Esophagus squamous epithelium (tissue), 5 donors: ENCODE measurements around the gene JPH2. TPM values are rescaled to one million over a fixed set of nuclear protein-coding genes. Genes with fewer than 3 reads are reported as not detected.

Experiments used
- DNase-seq: peaks from one replicate; lab custom pipeline; 2025; lab: John Stamatoyannopoulos, UW
- H3K27ac ChIP-seq, 4 donors: fragments of 200-600 bp; sonication (generic); one replicate each; pipeline ENCODE4 v1.5.1; 2016 to 2019; ENCODE audit warnings: mild to moderate bottlenecking in 1 of 4
- H3K27me3 ChIP-seq, 4 donors: fragments of 200-600 bp; sonication (generic); 1 replicate in 3 of 4; 2 replicates in 1 of 4; pipeline versions ENCODE4 v1.5.1 to v1.6.0; 2017 to 2021; ENCODE audit warnings: antibody characterized with exemption in 1 of 4
- H3K36me3 ChIP-seq, 3 donors: fragments of 200-600 bp; sonication (generic); one replicate each; pipeline ENCODE4 v1.5.1; 2016 to 2019
- H3K4me1 ChIP-seq, 3 donors: fragments of 200-600 bp; sonication (generic); one replicate each; pipeline ENCODE4 v1.5.1; 2017 to 2019
- H3K4me3 ChIP-seq, 4 donors: fragments of 200-600 bp; sonication (generic); 1 replicate in 3 of 4; 2 replicates in 1 of 4; pipeline ENCODE4 v1.5.1; 2016 to 2019; ENCODE audit warnings: mild to moderate bottlenecking in 2 of 4, moderate library complexity in 1 of 4
- H3K9me3 ChIP-seq, 3 donors: fragments of 200-600 bp; sonication (generic); one replicate each; pipeline ENCODE4 v1.5.1; 2016 to 2019
- POLR2A ChIP-seq, 4 donors: fragments of 450-650 bp; IDR thresholded peaks; one replicate each; pipeline ENCODE4 v1.6.1; 2017; ENCODE audit warnings: antibody characterized with exemption in 4 of 4, mild to moderate bottlenecking in 4 of 4, moderate library complexity in 3 of 4
- WGBS, 2 donors: methylation state at CpG; one replicate each; pipeline ENCODE4 v1.1.5; 2018; 5-methylcytosine and 5-hydroxymethylcytosine counted together
- intact Hi-C: fragments of 100-400 bp; cut with DNase I; formaldehyde crosslinking; loops from one replicate; pipeline ENCODE4 v1.15.0; 2022
- total RNA-seq, 4 donors: library from RNA; depleted of rRNA; stranded (reverse); fragments of >200 nt; gene quantifications; one replicate each; pipeline ENCODE4 v1.1.0, GENCODE V29; 2016
- TF ChIP-seq, protein P1 (sequence below), 6 experiments: fragments of 450-650 bp in 4 of 6; fragments of 200-600 bp in 2 of 6; sonication (generic) in 2 of 6; IDR thresholded peaks; one replicate each; pipeline ENCODE4 v1.5.1; 2016 to 2019; ENCODE audit warnings: antibody characterized with exemption in 6 of 6, mild to moderate bottlenecking in 4 of 6, moderate library complexity in 4 of 6
- donor health status: DM: yes; HTN: yes; CAD: no.

The JPH2 gene
- total RNA-seq, 4 donors from 2014 or later, result 2.4 to 32.0 (median 6.8) TPM

DNA sequence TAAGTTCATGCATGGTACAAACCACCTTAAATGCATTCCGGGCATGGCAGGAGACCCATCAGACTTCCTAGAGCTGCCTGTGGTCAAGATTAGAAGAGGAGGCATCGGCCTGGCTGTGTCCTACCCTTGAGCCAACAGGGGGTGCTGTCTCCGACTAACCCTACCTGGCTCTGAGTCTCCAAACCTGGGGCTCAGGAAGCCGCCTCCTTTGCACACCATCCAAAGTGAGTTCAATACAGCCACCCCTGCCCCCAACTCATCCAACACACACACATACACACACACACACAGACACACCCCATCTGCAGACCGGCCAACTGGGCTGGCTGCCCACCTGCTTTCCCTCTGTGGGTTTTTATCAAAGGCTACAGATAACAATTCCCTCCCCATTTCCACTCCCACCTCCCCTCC, 77.0 kb downstream of the JPH2 start:
- peaks cover 0 to 23% (median 11%) of the 10 kb centered on the region in 3 donors for H3K4me1 ChIP-seq
- peaks cover 0 to 20% (median 0%) of the 10 kb centered on the region in 4 donors for H3K27me3 ChIP-seq
- TF ChIP-seq POLR2A (IDR thresholded peaks at IDR 0.05), result no peak
- TF ChIP-seq, protein P1, sequence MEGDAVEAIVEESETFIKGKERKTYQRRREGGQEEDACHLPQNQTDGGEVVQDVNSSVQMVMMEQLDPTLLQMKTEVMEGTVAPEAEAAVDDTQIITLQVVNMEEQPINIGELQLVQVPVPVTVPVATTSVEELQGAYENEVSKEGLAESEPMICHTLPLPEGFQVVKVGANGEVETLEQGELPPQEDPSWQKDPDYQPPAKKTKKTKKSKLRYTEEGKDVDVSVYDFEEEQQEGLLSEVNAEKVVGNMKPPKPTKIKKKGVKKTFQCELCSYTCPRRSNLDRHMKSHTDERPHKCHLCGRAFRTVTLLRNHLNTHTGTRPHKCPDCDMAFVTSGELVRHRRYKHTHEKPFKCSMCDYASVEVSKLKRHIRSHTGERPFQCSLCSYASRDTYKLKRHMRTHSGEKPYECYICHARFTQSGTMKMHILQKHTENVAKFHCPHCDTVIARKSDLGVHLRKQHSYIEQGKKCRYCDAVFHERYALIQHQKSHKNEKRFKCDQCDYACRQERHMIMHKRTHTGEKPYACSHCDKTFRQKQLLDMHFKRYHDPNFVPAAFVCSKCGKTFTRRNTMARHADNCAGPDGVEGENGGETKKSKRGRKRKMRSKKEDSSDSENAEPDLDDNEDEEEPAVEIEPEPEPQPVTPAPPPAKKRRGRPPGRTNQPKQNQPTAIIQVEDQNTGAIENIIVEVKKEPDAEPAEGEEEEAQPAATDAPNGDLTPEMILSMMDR (IDR thresholded peaks at IDR 0.05), result no peak
- intact Hi-C loops, result loop anchor here (10.0 kb wide), 1 partner anchor 205 kb away; the partner anchor contains the start of gene FITM2
- H3K36me3 ChIP-seq, result no peaks in the 10 kb centered on the region
- H3K9me3 ChIP-seq, result peaks cover 0 to 10% (median 0%) of the 10 kb centered on the region in 3 donors
- no peak overlapping the region for H3K27ac ChIP-seq
- no peak for DNase-seq
- 17 to 53% methylated on average over 1 to 3 of the region's 5 CpGs for WGBS, 2 donors
- no peak overlapping the region for H3K4me3 ChIP-seq

GRCh38 chr20:44106615-44107014, 80.4 kb downstream of the JPH2 start:
- peaks cover 0 to 14% (median 0%) of the 10 kb centered on the region in 3 donors for H3K9me3 ChIP-seq
- H3K4me1 ChIP-seq, result peaks cover 0 to 12% (median 5%) of the 10 kb centered on the region in 3 donors
- TF ChIP-seq, protein P1 (IDR thresholded peaks at IDR 0.05), result no peak
- no peak for TF ChIP-seq POLR2A (IDR thresholded peaks at IDR 0.05)
- H3K36me3 ChIP-seq, result no peaks in the 10 kb centered on the region
- intact Hi-C loops, result no loop called here
- DNase-seq, result no peak
- WGBS, 2 donors, result 66 to 71% methylated on average over 5 of the region's 5 CpGs
- H3K27ac ChIP-seq, result no peak overlapping the region
- H3K4me3 ChIP-seq, result no peak overlapping the region
- peaks cover 0 to 27% (median 0%) of the 10 kb centered on the region in 4 donors for H3K27me3 ChIP-seq

DNA sequence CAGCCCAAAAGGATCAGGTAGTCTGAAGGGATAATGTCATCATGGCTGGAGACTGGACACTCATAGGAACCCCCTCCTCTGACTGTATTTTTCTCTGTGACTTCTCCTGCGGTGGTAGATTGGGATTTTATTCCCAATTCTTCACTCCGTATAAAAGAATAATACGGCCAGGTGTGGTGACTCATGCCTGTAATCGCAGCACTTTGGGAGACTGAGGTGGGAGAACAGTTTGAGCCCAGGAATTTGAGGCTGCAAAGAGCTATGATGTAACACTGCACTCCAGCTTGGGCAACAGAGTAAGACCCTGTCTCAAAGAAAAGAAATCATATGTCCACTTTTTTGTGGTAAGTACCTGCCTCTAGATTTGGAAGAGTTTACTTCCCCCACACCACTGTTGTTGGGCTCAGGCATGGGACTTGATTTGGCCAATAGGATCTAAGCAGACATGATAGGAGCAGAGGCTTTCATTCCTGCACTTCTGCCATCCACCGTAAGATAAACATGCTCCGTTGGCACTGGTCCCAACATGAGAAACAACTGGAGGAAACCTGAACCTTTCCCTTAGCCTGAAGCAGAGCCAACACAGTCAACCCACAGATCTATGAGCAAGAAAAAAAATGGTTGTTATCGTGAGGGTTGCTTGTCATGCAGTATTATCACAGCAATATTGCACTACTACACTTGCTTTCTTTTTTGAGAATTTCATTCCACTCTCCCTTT, 82.0 kb downstream of the JPH2 start:
- Histone ChIP-seq H3K4me3 (no peak overlapping the region), H3K36me3 (no peaks in the 10 kb centered on the region), H3K27me3 (peaks cover 0 to 17% (median 0%) of the 10 kb centered on the region in 4 donors), H3K27ac (no peak overlapping the region), H3K4me1 (peaks cover 0 to 9% (median 0%) of the 10 kb centered on the region in 3 donors), H3K9me3 (peaks cover 0 to 14% (median 0%) of the 10 kb centered on the region in 3 donors)
- no peak for TF ChIP-seq POLR2A (IDR thresholded peaks at IDR 0.05)
- TF ChIP-seq, protein P1 (IDR thresholded peaks at IDR 0.05), result no peak
- no peak for DNase-seq
- intact Hi-C loops, result no loop called here
- WGBS, 2 donors, result 23 to 50% methylated on average over 7 of the region's 7 CpGs

- intact Hi-C loops, result no loop called here
- Histone ChIP-seq H3K36me3 (no peaks in the 10 kb centered on the region), H3K4me3 (no peak overlapping the region), H3K27ac (no peak overlapping the region), H3K4me1 (peaks cover 4 to 16% (median 6%) of the 10 kb centered on the region in 3 donors), H3K27me3 (peaks cover 0 to 17% (median 0%) of the 10 kb centered on the region in 4 donors), H3K9me3 (peaks cover 0 to 7% (median 0%) of the 10 kb centered on the region in 3 donors)
- no peak for TF ChIP-seq POLR2A (IDR thresholded peaks at IDR 0.05)
- TF ChIP-seq, protein P1 (IDR thresholded peaks at IDR 0.05), result no peak
- WGBS, 2 donors, result 89 to 91% methylated on average over 1 of the region's 1 CpG
- no peak for DNase-seq
Observed at GRCh38 chr20:44102582-44102981, 84.4 kb downstream of the JPH2 start.

DNA sequence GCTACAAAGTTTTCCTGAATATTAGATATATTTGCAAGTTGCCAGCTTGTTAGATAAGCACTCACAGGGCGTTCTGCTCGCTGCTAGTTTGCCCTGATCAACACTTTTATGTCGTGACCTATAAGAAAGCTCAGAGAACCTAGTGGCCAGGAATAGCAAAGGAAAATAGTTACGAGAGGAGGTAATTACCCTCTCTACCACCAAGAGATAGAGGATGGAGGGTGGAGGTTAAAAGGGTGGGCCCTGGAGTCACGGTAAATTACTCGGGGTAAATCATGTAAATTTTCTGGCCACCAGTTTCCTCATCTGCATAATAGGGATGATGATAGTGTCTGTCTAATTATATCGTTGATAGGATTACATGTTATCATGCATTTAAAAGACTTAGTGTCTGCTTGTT, 87.2 kb downstream of the JPH2 start:
- TF ChIP-seq POLR2A (IDR thresholded peaks at IDR 0.05), result no peak
- TF ChIP-seq, protein P1 (IDR thresholded peaks at IDR 0.05), result no peak
- DNase-seq, result no peak
- peaks cover 0 to 11% (median 0%) of the 10 kb centered on the region in 4 donors for H3K27me3 ChIP-seq
- WGBS, 2 donors, result 71 to 83% methylated on average over 7 of the region's 7 CpGs
- peaks cover 6 to 11% (median 9%) of the 10 kb centered on the region in 3 donors for H3K4me1 ChIP-seq
- no peaks in the 10 kb centered on the region for H3K36me3 ChIP-seq
- H3K9me3 ChIP-seq, result peaks cover 0 to 4% (median 0%) of the 10 kb centered on the region in 3 donors
- H3K27ac ChIP-seq, result no peak overlapping the region
- no peak overlapping the region for H3K4me3 ChIP-seq
- intact Hi-C loops, result no loop called here
